D721Med (cell line): ENCODE data around the gene P2RX3.
"Not testable (repeated sequence)": the region's sequence is repeated elsewhere in the genome, so short reads cannot be mapped to it uniquely, and the experiment has no call there.

Experiments
- DNase-seq: peaks from one replicate; pipeline ENCODE4 v3.0.0; 2011; ENCODE audit warnings: low spot score; ENCODE audit not compliant: insufficient read length
- FAIRE-seq: peaks from 2 replicates; lab custom pipeline; 2011; peaks lifted over from hg19 to GRCh38; lab: Jason Lieb, UNC
- TF ChIP-seq, protein P1 (sequence below): IDR thresholded peaks from 2 replicates; pipeline ENCODE4 v1.5.1; 2012; ENCODE audit warnings: mild to moderate bottlenecking, control low read depth; ENCODE audit not compliant: insufficient read depth; ENCODE audit errors: missing control alignments

The P2RX3 gene

DNA sequence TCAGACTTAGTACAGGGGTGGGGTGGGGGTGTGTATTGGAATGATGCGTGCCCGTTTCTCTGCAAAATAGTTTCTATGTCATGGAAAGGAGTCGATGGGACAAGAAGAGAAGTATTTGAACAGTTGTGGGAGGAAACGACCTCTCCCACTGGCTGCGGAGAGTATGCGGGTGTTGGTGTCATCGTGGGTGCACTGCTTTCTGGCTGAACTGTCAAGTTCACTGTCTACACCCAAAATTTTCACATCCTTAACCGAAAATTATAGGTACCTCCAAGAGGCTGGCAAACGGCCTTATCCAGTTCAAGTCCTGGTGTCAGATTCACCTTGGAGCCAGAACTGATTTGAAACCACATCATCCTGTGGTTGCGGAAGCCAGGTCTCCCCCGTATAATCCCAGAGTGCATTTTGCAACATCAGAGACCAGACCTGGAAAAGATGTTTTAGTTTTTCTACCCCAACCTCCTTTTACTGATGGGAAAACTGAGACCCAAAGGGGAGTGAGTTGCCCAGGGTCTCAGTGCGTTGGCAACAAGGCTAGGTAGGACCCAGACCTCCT is 2.0 kb upstream of the P2RX3 start:
- FAIRE-seq (no peak), DNase-seq (no peak)
- TF ChIP-seq, protein P1, sequence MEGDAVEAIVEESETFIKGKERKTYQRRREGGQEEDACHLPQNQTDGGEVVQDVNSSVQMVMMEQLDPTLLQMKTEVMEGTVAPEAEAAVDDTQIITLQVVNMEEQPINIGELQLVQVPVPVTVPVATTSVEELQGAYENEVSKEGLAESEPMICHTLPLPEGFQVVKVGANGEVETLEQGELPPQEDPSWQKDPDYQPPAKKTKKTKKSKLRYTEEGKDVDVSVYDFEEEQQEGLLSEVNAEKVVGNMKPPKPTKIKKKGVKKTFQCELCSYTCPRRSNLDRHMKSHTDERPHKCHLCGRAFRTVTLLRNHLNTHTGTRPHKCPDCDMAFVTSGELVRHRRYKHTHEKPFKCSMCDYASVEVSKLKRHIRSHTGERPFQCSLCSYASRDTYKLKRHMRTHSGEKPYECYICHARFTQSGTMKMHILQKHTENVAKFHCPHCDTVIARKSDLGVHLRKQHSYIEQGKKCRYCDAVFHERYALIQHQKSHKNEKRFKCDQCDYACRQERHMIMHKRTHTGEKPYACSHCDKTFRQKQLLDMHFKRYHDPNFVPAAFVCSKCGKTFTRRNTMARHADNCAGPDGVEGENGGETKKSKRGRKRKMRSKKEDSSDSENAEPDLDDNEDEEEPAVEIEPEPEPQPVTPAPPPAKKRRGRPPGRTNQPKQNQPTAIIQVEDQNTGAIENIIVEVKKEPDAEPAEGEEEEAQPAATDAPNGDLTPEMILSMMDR = no peak

DNA sequence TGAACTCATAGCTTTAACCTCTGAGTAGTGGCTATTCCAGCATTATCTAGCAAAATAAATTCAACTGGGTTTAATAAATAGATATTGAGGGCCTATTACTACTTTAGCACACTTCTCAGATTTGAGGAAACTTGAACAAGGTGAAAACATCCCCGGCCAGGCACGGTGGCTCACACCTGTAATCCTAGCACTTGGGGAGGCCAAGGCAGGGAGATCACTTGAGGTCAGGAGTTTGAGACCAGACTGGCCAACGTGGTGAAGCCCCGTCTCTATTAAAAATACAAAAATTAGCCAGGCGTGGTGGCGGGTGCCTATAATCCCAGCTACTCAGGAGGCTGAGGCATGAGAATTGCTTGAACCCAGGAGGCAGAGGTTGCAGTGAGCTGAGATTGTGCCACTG is 1.3 kb upstream of the P2RX3 start:
- not testable (repeated sequence) for DNase-seq

DNA sequence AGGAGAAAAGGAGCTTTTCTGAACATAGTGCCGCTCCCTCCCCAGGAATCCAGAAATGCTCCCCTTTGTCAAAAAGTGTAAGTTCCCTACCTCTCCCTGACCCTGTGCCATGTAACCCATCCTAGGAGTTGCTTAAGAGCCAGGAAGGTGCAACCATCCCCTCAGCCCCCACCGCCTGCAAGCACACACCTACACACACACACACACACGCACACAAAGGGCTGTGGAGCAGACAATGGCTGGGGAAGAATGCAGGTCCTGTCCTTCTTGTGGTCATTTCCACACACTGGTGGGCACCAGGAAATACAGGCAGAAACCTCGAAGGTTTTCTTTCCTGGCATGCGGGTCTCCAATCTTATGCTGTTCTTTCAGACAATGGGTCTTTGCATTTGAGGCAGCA is 1.2 kb downstream of the P2RX3 start:
- TF ChIP-seq, protein P1 = no peak
- no peak for DNase-seq
- no peak for FAIRE-seq

More for the DNA sequence above, 1.3 kb upstream of the P2RX3 start:
- not testable (repeated sequence) for FAIRE-seq

DNA sequence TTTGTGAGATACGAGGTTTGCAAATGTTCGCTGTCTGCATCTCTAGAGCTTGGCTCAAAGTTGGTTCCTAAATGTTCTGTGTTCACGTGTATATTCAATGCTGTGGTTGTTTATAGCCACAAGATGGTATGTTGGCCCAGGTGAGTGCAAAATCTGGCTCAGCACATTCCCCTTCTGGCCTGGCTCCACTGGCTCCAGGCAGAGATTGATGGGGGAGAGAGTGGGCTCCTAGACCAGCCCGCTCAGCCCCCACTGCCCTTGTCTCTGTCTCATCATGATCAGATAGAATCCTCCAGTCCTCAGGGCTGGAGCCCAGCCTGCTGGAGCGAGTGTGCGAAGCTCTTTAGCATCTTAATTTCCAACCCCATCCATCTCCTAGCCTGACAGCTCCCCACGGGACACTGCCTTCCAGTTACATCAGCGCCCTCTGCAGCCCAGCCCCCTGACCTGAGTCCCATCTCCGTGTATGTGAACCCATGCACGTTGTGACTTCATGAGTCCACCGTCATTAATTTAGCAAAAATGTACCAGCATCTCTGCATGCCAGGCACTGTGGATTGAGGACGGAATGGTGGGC is 2.0 kb downstream of the P2RX3 start:
- DNase-seq (no peak), FAIRE-seq (no peak)

DNA sequence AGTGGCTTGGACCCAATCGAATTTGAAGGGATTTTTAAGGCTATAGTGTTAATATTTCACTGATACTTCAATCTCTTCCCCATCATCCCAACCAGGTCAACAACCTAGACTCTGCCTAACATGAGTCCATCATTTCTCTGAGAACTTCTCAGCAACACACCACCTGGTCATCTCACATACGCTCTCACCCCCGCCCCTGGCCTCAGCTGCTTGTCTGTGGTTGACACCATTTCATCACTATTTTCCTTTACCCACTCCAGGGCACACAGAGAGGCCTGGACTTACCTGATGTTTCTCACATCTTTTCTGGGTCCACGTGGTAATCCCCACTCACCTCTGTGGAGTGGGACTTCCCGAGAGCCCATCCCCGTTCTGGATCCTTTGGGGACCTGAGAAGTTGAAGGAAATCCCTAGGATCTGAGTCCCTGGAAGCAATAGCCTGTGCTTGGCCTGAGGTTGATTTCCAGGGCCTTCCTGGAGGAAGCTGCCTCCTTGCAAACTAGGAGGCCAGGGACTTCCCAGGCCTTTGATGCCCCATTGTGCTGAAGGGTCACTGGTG is 3.2 kb downstream of the P2RX3 start:
- FAIRE-seq (no peak), DNase-seq (no peak)
- TF ChIP-seq, protein P1 = no peak

More for the DNA sequence above, 2.0 kb downstream of the P2RX3 start:
- TF ChIP-seq, protein P1 = peak; percentile 60

DNA sequence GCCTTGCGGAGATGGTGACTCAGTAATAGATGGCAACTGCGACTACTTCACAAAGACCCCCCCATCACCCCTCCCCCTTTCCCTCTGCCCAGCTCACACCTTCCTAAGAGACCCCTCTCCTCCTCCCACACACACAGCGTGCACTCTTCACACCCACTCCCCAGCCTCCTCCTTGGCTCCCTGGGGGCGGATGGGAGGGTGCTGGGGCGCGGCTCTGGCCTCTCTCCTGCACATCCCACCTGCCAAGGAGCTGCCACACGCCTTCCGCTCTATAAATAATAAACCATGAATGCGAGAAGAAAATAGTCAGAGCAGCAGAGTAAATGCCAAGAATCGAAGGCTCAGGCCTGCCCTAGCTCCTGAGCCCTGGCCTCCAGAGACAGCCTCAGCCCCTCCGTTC is 4.5 kb downstream of the P2RX3 start:
- TF ChIP-seq, protein P1 = no peak
- DNase-seq = no peak
- FAIRE-seq = no peak

DNA sequence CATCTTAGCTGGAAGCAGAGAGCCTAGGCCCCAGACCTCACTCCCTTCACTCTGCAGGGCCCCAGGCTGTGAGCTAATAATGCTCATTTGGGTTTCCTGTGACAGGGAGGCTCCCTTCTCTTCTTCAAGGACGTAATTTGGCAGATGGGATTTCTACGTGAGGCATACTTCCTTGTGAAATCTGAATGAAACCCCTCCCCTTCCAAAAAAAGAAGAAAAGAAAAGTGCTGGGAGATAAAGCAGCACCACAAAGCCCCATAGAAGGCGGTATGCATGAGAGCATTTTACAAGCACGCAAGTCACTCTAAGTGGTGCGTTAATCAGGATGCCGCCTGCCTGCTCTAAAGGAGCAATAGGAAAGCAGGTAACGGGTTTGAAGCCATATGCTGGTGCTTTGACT is 5.7 kb downstream of the P2RX3 start:
- no peak for FAIRE-seq
- TF ChIP-seq, protein P1 = no peak
- DNase-seq = no peak
